Caco-2 (cell line): ENCODE results near the gene SIK3. TPM values are rescaled to one million over a fixed set of nuclear protein-coding genes. Genes with fewer than 3 reads are reported as not detected.

Experiments used
- BruUV-seq: library from RNA; stranded (reverse); fragments of 400-500 nt; replicated peaks from 2 replicates; lab custom pipeline; 2021; lab: Mats Ljungman, UMichigan
- CTCF ChIA-PET: fragments of 300-600 bp; sonication (Branson Sonifier 250); formaldehyde crosslinking; loops from one replicate; lab custom pipeline; 2022; ENCODE audit warnings: antibody characterized with exemption; lab: Charles Lee
- POLR2A ChIA-PET: fragments of 300-600 bp; sonication (Branson Sonifier 250); formaldehyde crosslinking; loops from one replicate; lab custom pipeline; 2022; ENCODE audit warnings: antibody characterized with exemption; lab: Charles Lee
- DNase-seq, 2 experiments: peaks; one replicate each; pipeline versions ENCODE4 v3.0.0 to v3.0.0-alpha.2; 2020 to 2022
- H3K27me3 ChIP-seq: replicated peaks from 2 replicates; pipeline ENCODE4 v1.6.0; 2011; ENCODE audit warnings: low read length; ENCODE audit not compliant: control insufficient read depth, insufficient read depth
- H3K36me3 ChIP-seq: 2 replicates; pipeline ENCODE4 v1.5.1; 2011; ENCODE audit warnings: low read length; ENCODE audit not compliant: control insufficient read depth, insufficient read depth
- H3K4me1 ChIP-seq: fragments of 250-450 bp; sonication (Bioruptor Pico); 2 replicates; pipeline ENCODE4 v1.5.1; 2020; ENCODE audit warnings: mild to moderate bottlenecking
- H3K4me3 ChIP-seq: 2 replicates; pipeline ENCODE4 v1.5.1; 2011; ENCODE audit warnings: low read depth, mild to moderate bottlenecking, control low read depth, low read length
- H3K9me3 ChIP-seq: fragments of 250-450 bp; sonication (Bioruptor Pico); 2 replicates; pipeline ENCODE4 v1.5.1; 2020; ENCODE audit warnings: mild to moderate bottlenecking, moderate library complexity
- H3K27ac Mint-ChIP-seq: one replicate; pipeline ENCODE4 v1.8.0; 2022; ENCODE audit warnings: mixed read lengths; ENCODE audit not compliant: unreplicated experiment
- H3K27me3 Mint-ChIP-seq: one replicate; pipeline ENCODE4 v1.8.0; 2022; ENCODE audit warnings: mixed read lengths; ENCODE audit not compliant: insufficient read depth, unreplicated experiment
- H3K36me3 Mint-ChIP-seq: one replicate; pipeline ENCODE4 v1.8.0; 2022; ENCODE audit warnings: mild to moderate bottlenecking, mixed read lengths; ENCODE audit not compliant: insufficient read depth, unreplicated experiment
- H3K4me1 Mint-ChIP-seq: one replicate; pipeline ENCODE4 v1.8.0; 2022; ENCODE audit warnings: low read depth, mixed read lengths; ENCODE audit not compliant: unreplicated experiment
- H3K4me3 Mint-ChIP-seq: one replicate; pipeline ENCODE4 v1.8.0; 2022; ENCODE audit warnings: mild to moderate bottlenecking, moderate library complexity, mixed read lengths; ENCODE audit not compliant: unreplicated experiment
- H3K9me3 Mint-ChIP-seq: one replicate; pipeline ENCODE4 v1.8.0; 2022; ENCODE audit warnings: mixed read lengths; ENCODE audit not compliant: unreplicated experiment
- intact Hi-C: fragments of 100-400 bp; cut with micrococcal nuclease; formaldehyde crosslinking; loops from one replicate; pipeline ENCODE4 v1.10.0; 2022; ENCODE audit not compliant: unreplicated experiment
- total RNA-seq: library from RNA; stranded (reverse); gene quantifications from 2 replicates; pipeline ENCODE4 v1.2.3, GENCODE V29; 2022
- TF ChIP-seq, protein P1 (sequence below), 2 experiments: fragments of 200-600 bp in 1 of 2; IDR thresholded peaks; 1 replicate in 1 of 2; 2 replicates in 1 of 2; pipeline versions ENCODE4 v1.5.1 to v1.8.0; 2011 to 2022; ENCODE audit warnings: antibody characterized with exemption in 1 of 2, control low read depth in 1 of 2, inconsistent platforms in 1 of 2, low read depth in 1 of 2, low read length in 1 of 2, mild to moderate bottlenecking in 1 of 2, moderate library complexity in 1 of 2; ENCODE audit not compliant: insufficient read depth in 1 of 2, severe bottlenecking in 1 of 2, unreplicated experiment in 1 of 2

The SIK3 gene
- total RNA-seq, 1 experiment from 2014 or later = 65.7 TPM

DNA sequence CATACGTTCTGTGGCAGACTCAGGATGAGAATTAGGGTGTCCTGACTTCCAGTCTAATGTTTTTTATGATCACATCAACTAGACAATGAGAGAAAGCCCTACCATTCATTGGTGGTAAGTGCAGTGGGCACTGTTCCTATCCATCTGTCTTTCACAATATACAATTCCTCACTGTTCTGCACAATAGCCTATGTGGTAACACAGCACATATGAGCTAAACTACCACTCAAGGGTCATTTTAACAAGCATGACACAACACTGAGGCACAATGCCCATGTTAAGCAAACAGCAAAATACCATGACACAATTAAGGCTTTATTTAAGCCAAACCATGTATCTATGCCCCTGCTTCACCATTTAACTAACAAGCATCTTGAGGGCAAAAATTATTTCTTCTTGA lies 52.3 kb downstream of the SIK3 start:
- ChIA-PET CTCF (no interaction called here), POLR2A (interaction anchor here (0.6 kb wide), 2 partner anchors 18 to 182 kb away, joined by 6 to 8 read pairs; no protein-coding TSS in a partner anchor)
- Histone ChIP-seq H3K4me1 (no peaks in the 10 kb centered on the region), H3K9me3 (no peaks in the 10 kb centered on the region), H3K4me3 (no peak overlapping the region), H3K27me3 (no peaks in the 10 kb centered on the region), H3K36me3 (no peaks in the 10 kb centered on the region)
- peaks cover 6% of the 10 kb centered on the region for H3K36me3 Mint-ChIP-seq
- H3K27ac Mint-ChIP-seq = no peak overlapping the region
- no peaks in the 10 kb centered on the region for H3K9me3 Mint-ChIP-seq
- no peak overlapping the region for H3K4me3 Mint-ChIP-seq
- H3K4me1 Mint-ChIP-seq = peaks cover 12% of the 10 kb centered on the region
- intact Hi-C loops = no loop called here
- no peak for DNase-seq
- no TSS peak for BruUV-seq
- no peaks in the 10 kb centered on the region for H3K27me3 Mint-ChIP-seq
- TF ChIP-seq, protein P1, sequence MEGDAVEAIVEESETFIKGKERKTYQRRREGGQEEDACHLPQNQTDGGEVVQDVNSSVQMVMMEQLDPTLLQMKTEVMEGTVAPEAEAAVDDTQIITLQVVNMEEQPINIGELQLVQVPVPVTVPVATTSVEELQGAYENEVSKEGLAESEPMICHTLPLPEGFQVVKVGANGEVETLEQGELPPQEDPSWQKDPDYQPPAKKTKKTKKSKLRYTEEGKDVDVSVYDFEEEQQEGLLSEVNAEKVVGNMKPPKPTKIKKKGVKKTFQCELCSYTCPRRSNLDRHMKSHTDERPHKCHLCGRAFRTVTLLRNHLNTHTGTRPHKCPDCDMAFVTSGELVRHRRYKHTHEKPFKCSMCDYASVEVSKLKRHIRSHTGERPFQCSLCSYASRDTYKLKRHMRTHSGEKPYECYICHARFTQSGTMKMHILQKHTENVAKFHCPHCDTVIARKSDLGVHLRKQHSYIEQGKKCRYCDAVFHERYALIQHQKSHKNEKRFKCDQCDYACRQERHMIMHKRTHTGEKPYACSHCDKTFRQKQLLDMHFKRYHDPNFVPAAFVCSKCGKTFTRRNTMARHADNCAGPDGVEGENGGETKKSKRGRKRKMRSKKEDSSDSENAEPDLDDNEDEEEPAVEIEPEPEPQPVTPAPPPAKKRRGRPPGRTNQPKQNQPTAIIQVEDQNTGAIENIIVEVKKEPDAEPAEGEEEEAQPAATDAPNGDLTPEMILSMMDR (IDR thresholded peaks at IDR 0.05; ENCODE audit: insufficient read depth in 1 of 2, low read depth in 1 of 2, low read length in 1 of 2, severe bottlenecking in 1 of 2, unreplicated experiment in 1 of 2) = no peak

DNA sequence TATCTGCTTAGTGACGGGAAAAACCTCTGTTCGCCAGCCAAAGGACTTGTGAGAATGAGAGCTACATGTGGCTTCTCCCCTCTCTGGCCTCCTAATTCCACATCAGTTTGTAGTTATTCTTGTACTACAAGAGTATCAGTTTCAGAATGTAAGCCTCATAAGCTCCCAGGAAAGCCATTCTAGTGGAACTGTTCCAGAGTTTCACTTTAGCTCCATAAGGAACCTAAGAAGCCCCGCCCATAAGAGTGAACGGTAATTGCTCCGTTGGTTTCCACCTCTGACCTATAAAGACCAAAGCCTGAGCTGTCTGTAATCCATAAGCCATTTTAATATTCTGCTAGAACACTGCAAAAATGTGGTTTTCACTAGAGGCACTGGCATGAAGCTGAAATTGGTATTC lies 53.0 kb downstream of the SIK3 start:
- H3K27ac Mint-ChIP-seq = no peak overlapping the region
- H3K9me3 ChIP-seq = no peaks in the 10 kb centered on the region
- TF ChIP-seq, protein P1 (IDR thresholded peaks at IDR 0.05; ENCODE audit: insufficient read depth in 1 of 2, low read depth in 1 of 2, low read length in 1 of 2, severe bottlenecking in 1 of 2, unreplicated experiment in 1 of 2) = no peak
- H3K27me3 Mint-ChIP-seq = no peaks in the 10 kb centered on the region
- no peak overlapping the region for H3K4me3 Mint-ChIP-seq
- no peaks in the 10 kb centered on the region for H3K36me3 ChIP-seq
- CTCF ChIA-PET = interaction anchor here (0.6 to 0.9 kb wide), 3 partner anchors 61 to 217 kb away, joined by 3 read pairs; partner anchors contain the start of gene PAFAH1B2
- no peak for DNase-seq
- intact Hi-C loops = no loop called here
- peaks cover 18% of the 10 kb centered on the region for H3K4me1 Mint-ChIP-seq
- POLR2A ChIA-PET = no interaction called here
- H3K4me3 ChIP-seq = no peak overlapping the region
- no peaks in the 10 kb centered on the region for H3K9me3 Mint-ChIP-seq
- H3K4me1 ChIP-seq = peaks cover 3% of the 10 kb centered on the region; the same call in 1 of the 2 replicates
- H3K36me3 Mint-ChIP-seq = peaks cover 6% of the 10 kb centered on the region
- no peaks in the 10 kb centered on the region for H3K27me3 ChIP-seq
- BruUV-seq = no TSS peak

DNA sequence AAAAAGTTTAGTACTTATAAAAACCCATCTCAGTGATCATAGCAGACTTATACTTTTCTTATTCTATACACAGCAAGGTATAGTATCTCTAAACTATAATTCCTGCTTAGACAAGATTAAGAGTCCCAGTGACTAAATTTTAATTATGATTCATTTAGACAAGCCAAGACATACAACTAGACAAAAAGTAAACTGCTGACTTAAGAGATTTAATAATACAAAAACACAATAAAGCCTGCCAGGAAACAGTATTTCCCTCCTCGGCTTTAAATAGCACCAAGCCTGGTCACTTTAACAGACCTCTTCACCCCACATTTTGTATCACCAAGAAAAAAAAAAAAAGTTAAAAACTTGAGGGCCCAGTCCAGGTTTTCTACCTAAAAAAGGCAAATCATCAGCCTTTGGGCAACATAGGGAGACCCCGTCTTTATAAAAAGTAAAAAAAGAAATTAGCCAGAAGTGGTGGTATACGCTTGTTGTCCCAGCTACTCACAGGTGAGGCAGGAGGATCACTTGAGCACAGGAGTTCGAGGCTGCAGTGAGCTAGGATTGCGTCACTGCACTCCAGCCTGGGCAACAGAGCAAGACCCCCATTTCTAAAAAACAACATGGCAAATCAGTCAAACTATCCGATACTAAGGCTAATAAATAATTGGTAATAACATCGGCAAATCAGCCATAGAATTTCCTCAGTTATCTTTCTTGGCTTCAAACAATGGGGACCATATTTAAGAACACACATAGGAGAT lies 53.8 kb downstream of the SIK3 start:
- Histone ChIP-seq H3K4me1 (peaks cover 6% of the 10 kb centered on the region; the same call in 1 of the 2 replicates), H3K27me3 (no peaks in the 10 kb centered on the region), H3K9me3 (no peaks in the 10 kb centered on the region), H3K36me3 (no peaks in the 10 kb centered on the region), H3K4me3 (no peak overlapping the region)
- CTCF ChIA-PET = interaction anchor here (0.9 kb wide), 2 partner anchors 100 to 216 kb away, joined by 3 read pairs; partner anchors contain the start of gene PAFAH1B2
- no peak overlapping the region for H3K4me3 Mint-ChIP-seq
- intact Hi-C loops = no loop called here
- POLR2A ChIA-PET = no interaction called here
- no peaks in the 10 kb centered on the region for H3K9me3 Mint-ChIP-seq
- H3K27me3 Mint-ChIP-seq = no peaks in the 10 kb centered on the region
- no peak overlapping the region for H3K27ac Mint-ChIP-seq
- BruUV-seq = no TSS peak
- H3K36me3 Mint-ChIP-seq = peaks cover 6% of the 10 kb centered on the region
- TF ChIP-seq, protein P1 (IDR thresholded peaks at IDR 0.05; ENCODE audit: insufficient read depth in 1 of 2, low read depth in 1 of 2, low read length in 1 of 2, severe bottlenecking in 1 of 2, unreplicated experiment in 1 of 2) = no peak
- DNase-seq = no peak
- peaks cover 24% of the 10 kb centered on the region for H3K4me1 Mint-ChIP-seq
